AG04449 (cell line): ENCODE data around the gene CINP.

Experiments used
- CTCF ChIA-PET: fragments of 350-600 bp; formaldehyde crosslinking; extraction: SDS; loops from one replicate; lab custom pipeline; 2021; ENCODE audit warnings: antibody characterized with exemption; lab: Yijun Ruan, JAX
- POLR2A ChIA-PET: fragments of 400-600, 350-600 bp; formaldehyde crosslinking; extraction: SDS; loops from one replicate; lab custom pipeline; 2020; ENCODE audit warnings: antibody characterized with exemption, inconsistent platforms; lab: Yijun Ruan, JAX
- DNase-seq: peaks from one replicate; pipeline ENCODE4 v3.0.0-alpha.2; 2010; ENCODE audit warnings: low read depth, low spot score
- H3K4me3 ChIP-seq: 2 replicates; pipeline ENCODE4 v1.5.1; 2011; ENCODE audit warnings: low read depth, mild to moderate bottlenecking, control low read depth, low read length
- TF ChIP-seq, protein P1 (sequence below): IDR thresholded peaks from one replicate; pipeline ENCODE4 v1.5.1; 2011; ENCODE audit warnings: mild to moderate bottlenecking, moderate library complexity, low read length, control low read depth, inconsistent platforms; ENCODE audit not compliant: insufficient read depth; ENCODE audit errors: missing control alignments

The CINP gene

DNA sequence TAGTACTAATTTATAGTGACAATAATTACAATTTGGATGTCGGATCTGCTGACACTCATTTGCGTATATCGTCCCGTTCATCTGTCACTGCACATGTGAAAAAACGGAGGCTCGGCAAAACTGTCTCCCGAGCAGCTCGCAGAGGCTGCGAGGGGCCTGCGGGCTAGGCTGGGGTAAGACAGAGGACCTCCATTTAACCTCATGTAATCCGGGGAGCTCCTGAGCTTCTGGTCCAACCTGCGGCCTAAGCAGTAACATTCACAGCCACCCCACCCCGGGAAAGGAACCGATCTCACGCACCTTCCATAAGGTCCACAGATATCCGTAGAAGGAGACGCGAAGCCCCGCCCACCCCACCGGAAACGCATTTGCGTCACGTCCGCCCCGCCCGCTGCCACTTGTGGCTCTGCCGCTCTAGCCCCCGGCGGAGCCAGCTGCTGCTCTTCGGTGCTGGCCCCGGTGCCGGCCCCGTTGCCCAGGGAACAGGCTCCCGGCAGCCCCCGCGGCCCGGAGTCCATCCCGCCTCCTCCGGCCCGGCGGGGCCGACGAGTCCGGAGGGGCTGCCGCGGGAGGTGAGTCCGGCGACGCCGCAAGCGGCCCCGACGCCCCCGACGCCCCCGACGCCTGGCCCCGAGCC is at the start of gene CINP, which contains the start of gene TECPR2:
TSS of gene CINP (minus strand) at position 346 of the 637 bp plus-strand sequence. CDS start at position 307, 39 bp downstream.
TSS of gene TECPR2 (plus strand) at position 397 of the 637 bp plus-strand sequence. CDS start 13,781 bp downstream, outside the sequence.
- TF ChIP-seq, protein P1, sequence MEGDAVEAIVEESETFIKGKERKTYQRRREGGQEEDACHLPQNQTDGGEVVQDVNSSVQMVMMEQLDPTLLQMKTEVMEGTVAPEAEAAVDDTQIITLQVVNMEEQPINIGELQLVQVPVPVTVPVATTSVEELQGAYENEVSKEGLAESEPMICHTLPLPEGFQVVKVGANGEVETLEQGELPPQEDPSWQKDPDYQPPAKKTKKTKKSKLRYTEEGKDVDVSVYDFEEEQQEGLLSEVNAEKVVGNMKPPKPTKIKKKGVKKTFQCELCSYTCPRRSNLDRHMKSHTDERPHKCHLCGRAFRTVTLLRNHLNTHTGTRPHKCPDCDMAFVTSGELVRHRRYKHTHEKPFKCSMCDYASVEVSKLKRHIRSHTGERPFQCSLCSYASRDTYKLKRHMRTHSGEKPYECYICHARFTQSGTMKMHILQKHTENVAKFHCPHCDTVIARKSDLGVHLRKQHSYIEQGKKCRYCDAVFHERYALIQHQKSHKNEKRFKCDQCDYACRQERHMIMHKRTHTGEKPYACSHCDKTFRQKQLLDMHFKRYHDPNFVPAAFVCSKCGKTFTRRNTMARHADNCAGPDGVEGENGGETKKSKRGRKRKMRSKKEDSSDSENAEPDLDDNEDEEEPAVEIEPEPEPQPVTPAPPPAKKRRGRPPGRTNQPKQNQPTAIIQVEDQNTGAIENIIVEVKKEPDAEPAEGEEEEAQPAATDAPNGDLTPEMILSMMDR = no peak
- ChIA-PET CTCF (interaction anchor here (1.1 to 1.4 kb wide), 4 partner anchors 11 to 43 kb away, joined by 3 read pairs; partner anchors contain the start of gene ZNF839), POLR2A (interaction anchor here (1.0 kb wide), 2 partner anchors 27 to 28 kb away, joined by 3 read pairs; no protein-coding TSS in a partner anchor)
- H3K4me3 ChIP-seq = peak within 1 kb of the TSS; percentile 89
- peak; percentile 65 for DNase-seq

DNA sequence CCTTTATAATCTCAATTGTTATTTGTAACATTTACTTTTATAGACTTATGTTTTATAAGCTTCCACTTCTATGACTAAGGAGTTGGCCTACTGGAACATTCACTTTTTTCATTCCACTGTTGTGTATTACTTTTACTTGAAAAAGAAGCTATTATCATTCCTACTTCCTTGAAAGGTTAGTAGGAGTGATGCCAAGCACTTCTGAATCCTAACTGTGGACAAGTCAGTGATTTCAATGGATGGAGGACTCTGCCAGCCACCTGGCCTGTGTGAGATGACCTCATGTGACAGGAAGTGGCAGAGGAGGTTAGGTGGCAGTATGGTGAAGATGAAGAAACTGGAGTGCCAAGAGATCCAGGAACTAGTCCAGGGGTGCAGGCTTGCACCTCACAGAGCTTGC is 46.0 kb upstream of the CINP start:
- POLR2A ChIA-PET = no interaction called here
- CTCF ChIA-PET = interaction anchor here (0.6 to 1.9 kb wide), 4 partner anchors 14 to 313 kb away, joined by 3 to 9 read pairs (median 3); no protein-coding TSS in a partner anchor
- H3K4me3 ChIP-seq = no peak overlapping the region
- no peak for DNase-seq
- TF ChIP-seq, protein P1 = no peak

DNA sequence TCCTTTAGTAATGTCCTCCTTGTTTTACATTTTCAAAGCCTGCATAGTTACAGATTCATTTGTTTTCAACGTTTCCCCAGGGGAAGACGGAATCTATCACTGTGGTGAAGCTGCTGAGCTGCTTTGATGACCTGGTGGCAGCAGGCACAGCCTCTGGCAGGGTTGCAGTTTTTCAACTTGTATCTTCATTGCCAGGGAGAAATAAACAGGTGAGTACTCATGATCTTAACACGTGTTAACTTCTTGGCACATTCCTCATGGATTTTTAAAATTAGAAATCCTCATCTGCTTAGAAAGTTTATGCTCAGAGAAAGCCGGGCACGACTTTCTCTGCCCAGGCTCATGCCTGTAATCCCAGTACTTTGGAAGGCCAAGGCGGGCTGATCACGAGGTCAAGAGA is 44.6 kb upstream of the CINP start:
- TF ChIP-seq, protein P1 = no peak
- H3K4me3 ChIP-seq = no peak overlapping the region
- ChIA-PET POLR2A (no interaction called here), CTCF (no interaction called here)
- no peak for DNase-seq

DNA sequence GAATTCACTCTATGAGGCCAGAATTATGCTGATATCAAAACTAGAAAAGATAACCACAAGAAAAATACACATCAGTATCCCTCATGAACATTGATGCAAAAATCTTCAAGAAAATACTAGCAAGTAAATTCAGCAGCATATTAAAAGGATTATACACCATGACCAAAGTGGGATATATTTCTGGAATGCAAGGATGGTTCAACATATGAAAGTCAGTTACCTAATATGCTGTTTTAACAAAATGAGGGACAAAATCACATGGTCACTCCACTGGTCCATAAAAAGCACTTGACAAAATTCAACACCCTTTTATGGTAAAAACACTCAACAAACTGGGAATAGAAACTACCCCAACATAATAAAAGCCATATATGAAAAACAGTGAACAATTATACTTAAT is 40.3 kb upstream of the CINP start:
- TF ChIP-seq, protein P1 = no peak
- DNase-seq = no peak
- POLR2A ChIA-PET = no interaction called here
- no peak overlapping the region for H3K4me3 ChIP-seq
- CTCF ChIA-PET = no interaction called here

DNA sequence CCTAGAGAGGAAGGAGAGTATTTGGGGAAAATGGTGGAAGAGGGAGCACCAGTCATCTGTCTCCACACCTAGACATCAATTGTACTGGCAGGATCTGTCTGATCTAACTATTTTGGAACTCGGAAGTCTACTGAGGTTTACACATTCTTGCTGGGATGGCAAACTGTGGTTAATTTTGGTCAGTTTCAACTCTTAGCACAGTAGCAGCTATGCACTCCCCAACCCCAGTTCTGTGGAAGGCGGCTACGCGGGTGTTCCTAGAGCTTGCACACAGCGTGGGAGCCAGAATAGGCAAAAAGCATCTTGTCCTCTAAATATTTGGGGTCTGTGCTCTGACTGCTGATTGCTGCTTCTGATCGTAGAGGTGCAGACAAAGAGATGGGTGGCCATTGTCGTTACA is 33.8 kb upstream of the CINP start:
- DNase-seq = peak; percentile 31
- POLR2A ChIA-PET = no interaction called here
- H3K4me3 ChIP-seq = no peak overlapping the region
- CTCF ChIA-PET = interaction anchor here (0.9 to 1.3 kb wide), 2 partner anchors 19 to 120 kb away, joined by 3 read pairs; no protein-coding TSS in a partner anchor
- TF ChIP-seq, protein P1 = no peak

DNA sequence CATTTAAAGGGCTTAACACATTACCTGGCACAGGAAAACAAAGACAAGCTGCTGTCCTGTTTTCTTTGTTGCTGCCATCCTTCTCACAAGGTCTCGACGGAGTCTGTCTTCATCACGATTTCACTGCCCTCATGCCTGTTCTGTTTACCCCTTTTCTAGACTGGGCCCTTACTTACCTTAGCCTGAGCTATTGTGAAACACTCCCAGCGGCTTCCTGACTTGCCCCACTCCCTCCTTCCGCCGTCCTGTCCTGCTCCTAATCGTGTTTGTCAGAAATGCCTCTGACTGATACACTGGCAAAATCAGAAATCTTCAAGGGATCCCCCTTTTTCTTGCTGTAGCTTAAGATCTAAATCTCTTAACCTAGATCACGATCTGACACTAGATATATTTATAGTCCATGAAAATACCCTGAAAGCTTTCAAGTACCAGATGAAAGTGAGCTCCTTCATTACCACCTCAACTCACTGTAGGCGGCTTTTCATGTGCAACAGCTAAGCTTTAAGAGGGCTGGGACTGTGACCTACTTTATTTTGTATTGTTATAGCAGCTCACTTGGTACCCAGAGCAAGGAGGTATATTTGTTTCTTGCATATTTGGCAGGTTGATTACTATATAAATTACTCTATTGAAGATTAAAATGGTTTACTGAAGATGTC is 32.2 kb upstream of the CINP start:
- H3K4me3 ChIP-seq = no peak overlapping the region
- TF ChIP-seq, protein P1 = no peak
- CTCF ChIA-PET = interaction anchor here (0.9 to 1.2 kb wide), 2 partner anchors 14 to 43 kb away, joined by 3 to 4 read pairs; no protein-coding TSS in a partner anchor
- POLR2A ChIA-PET = no interaction called here
- DNase-seq = no peak
